HUES48 (cell line): ENCODE data around the gene RGL1.

ENCODE experiments used
- H3K27ac ChIP-seq: one replicate; pipeline ENCODE4 v1.7.0; 2013; ENCODE audit warnings: low read depth, low read length, inconsistent platforms
- H3K27me3 ChIP-seq: 2 replicates; pipeline ENCODE4 v1.6.1; 2013; ENCODE audit warnings: mild to moderate bottlenecking, low read length; ENCODE audit not compliant: control insufficient read depth, insufficient read depth
- H3K36me3 ChIP-seq: 2 replicates; pipeline ENCODE4 v1.6.1; 2013; ENCODE audit warnings: low read length; ENCODE audit not compliant: control insufficient read depth, insufficient read depth
- H3K4me1 ChIP-seq: 2 replicates; pipeline ENCODE4 v1.6.1; 2013; ENCODE audit warnings: mild to moderate bottlenecking, low read length; ENCODE audit not compliant: control insufficient read depth, insufficient read depth
- H3K4me3 ChIP-seq: 2 replicates; pipeline ENCODE4 v1.5.1; 2013; ENCODE audit warnings: mild to moderate bottlenecking, low read depth, low read length
- H3K9ac ChIP-seq: 2 replicates; pipeline ENCODE4 v1.6.1; 2013; ENCODE audit warnings: mild to moderate bottlenecking, low read depth, low read length, moderate library complexity
- H3K9me3 ChIP-seq: 2 replicates; pipeline ENCODE4 v1.6.1; 2013; ENCODE audit warnings: low read length; ENCODE audit not compliant: control insufficient read depth, insufficient read depth

RGL1 gene

DNA sequence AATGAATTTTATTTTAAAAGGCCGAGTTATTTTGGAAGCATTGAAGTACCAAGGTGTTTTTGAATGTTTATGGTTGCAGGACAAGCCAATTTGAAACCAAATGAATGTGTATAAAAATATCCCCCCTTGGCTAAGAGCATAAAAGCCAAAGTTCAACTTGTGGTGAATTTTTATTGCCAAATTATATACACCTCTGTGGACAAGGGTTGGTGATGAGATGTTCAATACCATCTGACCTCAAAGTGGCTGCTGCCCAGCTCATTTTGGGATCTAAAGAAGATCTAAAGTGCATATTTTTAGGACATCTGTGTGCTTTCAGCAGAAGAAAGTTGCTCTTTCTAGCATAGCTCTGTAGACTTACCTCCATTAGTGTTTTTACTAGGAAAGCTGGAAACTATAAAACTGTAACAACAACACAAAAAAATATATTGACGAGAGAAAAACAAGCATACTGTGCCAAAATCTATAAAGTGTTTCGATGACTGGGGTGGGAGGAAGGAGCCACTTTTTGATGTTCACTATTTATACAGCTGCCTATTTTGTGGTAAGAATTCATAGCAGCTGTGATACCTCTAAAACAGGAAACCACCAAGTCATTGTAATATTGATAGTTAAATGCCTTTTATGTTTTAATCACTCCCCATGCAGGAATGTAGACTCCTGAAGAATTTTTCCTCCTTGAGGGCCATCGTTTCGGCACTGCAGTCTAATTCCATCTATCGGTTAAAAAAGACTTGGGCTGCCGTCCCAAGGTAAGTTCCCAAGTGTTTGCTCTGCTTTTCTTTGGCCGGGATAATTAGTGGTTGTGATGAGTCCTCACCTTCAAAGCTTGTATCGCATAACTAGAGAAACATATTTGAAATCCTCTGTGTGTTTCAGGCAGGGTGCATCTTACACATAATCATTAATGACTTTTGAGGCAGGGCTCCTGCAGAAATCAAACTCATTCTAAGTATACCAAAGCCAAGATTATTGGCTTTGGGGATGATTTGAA, 83.2 kb downstream of the RGL1 start:
- no peak overlapping the region for H3K4me3 ChIP-seq
- H3K27ac ChIP-seq, result no peak overlapping the region
- no peak overlapping the region for H3K9ac ChIP-seq
- H3K36me3 ChIP-seq, result no peaks in the 10 kb centered on the region
- peaks cover 6% of the 10 kb centered on the region; the same call in 1 of the 2 replicates for H3K4me1 ChIP-seq
- H3K9me3 ChIP-seq, result no peaks in the 10 kb centered on the region
- no peaks in the 10 kb centered on the region for H3K27me3 ChIP-seq

DNA sequence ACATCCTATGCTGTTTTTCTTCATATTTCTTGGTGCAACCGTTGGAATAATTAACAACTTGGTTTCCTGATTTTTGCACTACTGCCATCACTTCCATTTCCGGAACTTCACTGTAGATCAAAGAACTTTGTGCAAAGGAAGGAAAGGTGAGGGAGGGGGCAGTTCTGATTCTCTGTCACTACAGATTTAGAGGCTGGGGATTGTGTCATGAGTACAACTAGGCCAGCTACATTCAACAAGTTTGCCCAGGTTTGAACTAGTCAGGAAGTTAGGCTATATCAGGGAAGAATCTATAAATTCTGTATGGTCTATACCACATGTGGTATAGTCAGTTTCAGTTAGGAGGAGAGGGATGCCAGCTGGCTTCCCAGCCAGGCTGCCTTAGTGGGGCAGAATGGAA, 84.2 kb downstream of the RGL1 start:
- no peaks in the 10 kb centered on the region for H3K9me3 ChIP-seq
- no peak overlapping the region for H3K4me3 ChIP-seq
- no peak overlapping the region for H3K9ac ChIP-seq
- H3K27me3 ChIP-seq, result no peaks in the 10 kb centered on the region
- H3K36me3 ChIP-seq, result no peaks in the 10 kb centered on the region
- peaks cover 6% of the 10 kb centered on the region; the same call in 1 of the 2 replicates for H3K4me1 ChIP-seq
- no peak overlapping the region for H3K27ac ChIP-seq

DNA sequence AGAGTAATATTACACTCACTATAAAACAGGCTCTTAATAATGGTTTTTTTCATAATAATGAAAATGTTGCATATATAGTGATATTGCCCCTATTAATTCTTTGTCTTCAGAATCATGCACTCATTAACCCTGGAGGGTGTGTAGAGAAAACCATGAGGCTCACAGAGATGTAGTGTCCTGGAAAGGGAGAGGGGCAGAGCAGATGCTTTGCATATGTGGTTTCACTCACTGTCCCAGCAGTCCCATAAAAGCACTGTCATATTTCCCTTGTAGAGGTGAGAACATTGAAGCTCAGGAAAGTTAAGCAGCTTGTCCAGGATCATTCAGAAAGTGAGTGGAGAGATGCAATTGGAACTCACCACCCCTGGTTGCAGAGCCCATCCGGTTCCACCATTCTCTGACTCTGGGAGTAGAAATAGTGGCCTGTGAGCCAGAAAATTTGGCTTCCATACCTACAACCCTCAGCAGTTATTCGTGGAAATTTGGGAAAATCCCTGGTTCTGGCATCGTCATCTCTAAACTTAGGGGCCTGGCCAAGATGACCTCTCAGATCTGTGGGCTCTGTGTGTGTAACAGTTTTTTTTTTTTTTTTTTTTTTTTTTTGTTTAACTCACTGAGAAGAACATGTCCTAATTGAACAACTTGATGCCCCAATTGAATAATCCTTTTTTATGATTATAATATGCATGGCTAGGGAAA, 86.4 kb downstream of the RGL1 start:
- no peaks in the 10 kb centered on the region for H3K36me3 ChIP-seq
- peaks cover 6% of the 10 kb centered on the region; the same call in 1 of the 2 replicates for H3K4me1 ChIP-seq
- H3K9ac ChIP-seq, result no peak overlapping the region
- no peak overlapping the region for H3K27ac ChIP-seq
- H3K4me3 ChIP-seq, result no peak overlapping the region
- H3K9me3 ChIP-seq, result no peaks in the 10 kb centered on the region
- no peaks in the 10 kb centered on the region for H3K27me3 ChIP-seq

DNA sequence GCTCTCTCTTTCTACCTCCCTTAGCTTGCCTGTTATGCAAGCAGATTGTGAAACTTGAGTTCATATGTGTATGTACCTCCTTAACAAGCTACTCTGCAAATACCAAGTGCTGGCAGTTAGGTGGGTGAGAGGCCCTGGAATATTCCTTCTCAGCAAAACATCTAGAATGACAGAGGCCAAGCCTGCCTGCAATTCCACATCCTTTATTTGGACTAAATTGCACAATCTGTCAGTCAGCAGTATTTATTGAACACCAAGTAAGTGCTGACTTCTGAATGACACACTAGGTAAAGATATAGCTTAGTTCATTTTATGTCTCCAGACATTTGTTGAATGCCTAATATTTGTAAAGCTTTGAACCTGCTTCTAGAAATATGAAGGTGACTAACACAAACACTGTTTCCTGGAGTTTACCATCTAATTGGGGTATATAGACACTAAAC, 87.5 kb downstream of the RGL1 start:
- H3K4me1 ChIP-seq, result peaks cover 6% of the 10 kb centered on the region; the same call in 1 of the 2 replicates
- no peak overlapping the region for H3K27ac ChIP-seq
- no peaks in the 10 kb centered on the region for H3K36me3 ChIP-seq
- no peaks in the 10 kb centered on the region for H3K27me3 ChIP-seq
- H3K9me3 ChIP-seq, result no peaks in the 10 kb centered on the region
- no peak overlapping the region for H3K4me3 ChIP-seq
- no peak overlapping the region for H3K9ac ChIP-seq

DNA sequence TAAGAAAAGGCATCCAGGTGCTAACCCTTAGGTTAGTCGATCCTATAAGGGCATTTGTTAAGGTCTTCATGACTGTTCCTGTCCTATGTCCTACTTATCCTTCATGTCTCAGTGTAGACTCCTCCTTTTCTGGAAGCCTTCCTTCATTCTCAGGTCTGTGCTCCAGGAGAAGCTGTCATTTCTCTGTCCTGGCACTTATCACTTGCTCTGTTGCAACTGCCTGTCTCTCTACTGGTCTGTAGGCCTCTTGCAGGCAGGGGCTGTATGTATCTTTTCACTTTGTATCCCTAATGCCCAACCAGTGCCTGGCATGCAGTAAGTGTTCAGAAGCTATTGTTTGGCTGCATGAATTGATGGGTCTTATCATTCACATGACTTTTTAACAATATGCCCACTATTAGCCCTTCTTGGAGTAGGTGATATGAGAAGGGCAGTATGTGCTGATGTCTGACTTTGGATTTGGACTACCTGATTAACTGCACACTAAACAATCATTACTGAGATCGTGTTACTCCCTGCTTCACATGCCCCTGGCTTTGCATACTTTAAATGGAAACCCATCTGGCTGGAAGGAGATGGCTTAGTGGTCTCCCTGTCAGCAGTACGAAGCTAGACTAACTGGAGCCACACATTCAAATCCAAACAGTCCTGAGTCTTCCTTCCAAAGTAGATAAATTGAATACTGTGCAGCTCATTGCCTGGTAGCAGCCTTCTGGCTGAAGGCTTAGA, 88.8 kb downstream of the RGL1 start:
- H3K9me3 ChIP-seq, result no peaks in the 10 kb centered on the region
- H3K9ac ChIP-seq, result no peak overlapping the region
- no peak overlapping the region for H3K4me3 ChIP-seq
- no peaks in the 10 kb centered on the region for H3K27me3 ChIP-seq
- H3K4me1 ChIP-seq, result no peaks in the 10 kb centered on the region
- no peak overlapping the region for H3K27ac ChIP-seq
- H3K36me3 ChIP-seq, result no peaks in the 10 kb centered on the region

DNA sequence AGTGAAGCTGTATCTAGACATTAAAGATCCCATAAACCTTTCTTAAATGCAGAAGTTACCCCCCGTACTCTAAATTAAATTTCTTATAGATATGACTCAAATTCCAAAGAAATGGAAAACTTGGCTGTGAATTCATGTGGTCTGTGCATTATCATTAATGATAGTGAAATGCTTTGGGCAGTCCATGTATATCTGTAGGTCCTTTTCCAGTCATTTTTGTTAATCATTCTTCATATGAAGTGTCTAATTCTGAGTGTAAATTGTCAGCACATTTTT, 89.3 kb downstream of the RGL1 start:
- H3K36me3 ChIP-seq, result no peaks in the 10 kb centered on the region
- H3K9me3 ChIP-seq, result no peaks in the 10 kb centered on the region
- H3K4me1 ChIP-seq, result no peaks in the 10 kb centered on the region
- H3K27me3 ChIP-seq, result no peaks in the 10 kb centered on the region
- H3K27ac ChIP-seq, result no peak overlapping the region
- no peak overlapping the region for H3K4me3 ChIP-seq
- H3K9ac ChIP-seq, result no peak overlapping the region

DNA sequence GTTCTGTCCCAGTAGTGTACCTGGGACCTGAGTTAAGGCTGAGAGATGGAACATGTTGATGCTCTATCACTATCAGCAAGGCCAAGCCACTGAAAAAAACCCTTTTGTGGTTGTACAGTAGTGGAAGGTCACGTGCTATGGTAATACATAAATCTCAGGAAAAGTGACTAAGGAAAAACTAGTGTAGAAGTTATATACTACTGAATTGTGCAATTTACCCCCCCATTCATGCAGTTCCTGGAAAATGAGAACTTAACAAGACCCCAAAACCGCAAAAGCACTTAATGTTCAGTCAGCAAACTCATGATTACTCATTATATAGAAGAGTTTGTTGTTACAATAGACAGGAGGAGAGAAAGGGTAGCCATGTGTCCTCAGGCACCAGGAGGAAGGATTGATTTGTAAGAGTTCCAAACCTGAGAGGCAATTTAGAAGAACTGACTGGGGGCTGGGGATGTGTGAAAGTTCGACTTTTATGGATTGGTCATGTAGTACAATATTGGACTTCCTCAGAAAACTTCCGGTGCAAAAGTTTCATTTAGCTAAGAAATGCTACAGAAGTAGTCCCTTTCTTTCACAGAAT, 91.6 kb downstream of the RGL1 start:
- no peak overlapping the region for H3K9ac ChIP-seq
- H3K36me3 ChIP-seq, result no peaks in the 10 kb centered on the region
- H3K4me1 ChIP-seq, result no peaks in the 10 kb centered on the region
- H3K27me3 ChIP-seq, result no peaks in the 10 kb centered on the region
- no peak overlapping the region for H3K27ac ChIP-seq
- H3K4me3 ChIP-seq, result no peak overlapping the region
- no peaks in the 10 kb centered on the region for H3K9me3 ChIP-seq

DNA sequence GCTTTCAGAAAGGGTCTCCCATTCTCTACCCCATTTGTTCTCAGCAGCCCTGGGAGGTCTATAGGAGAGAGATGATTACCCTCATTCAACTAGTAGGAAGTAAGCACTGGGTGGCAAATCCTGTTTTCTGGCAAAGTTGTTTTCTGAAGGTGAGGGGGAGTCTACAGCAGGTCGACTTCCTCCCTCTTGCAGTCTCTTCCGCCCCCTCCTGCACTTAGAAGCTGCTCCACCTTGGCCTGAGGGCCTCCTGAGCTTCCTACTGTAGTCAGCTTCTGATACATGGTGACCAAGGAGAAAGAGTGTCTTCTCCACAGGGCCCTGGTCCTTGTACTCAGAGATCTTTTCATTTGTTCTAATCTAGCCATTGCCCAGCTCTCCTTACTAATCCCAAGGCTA, 93.1 kb downstream of the RGL1 start:
- no peaks in the 10 kb centered on the region for H3K36me3 ChIP-seq
- H3K27me3 ChIP-seq, result no peaks in the 10 kb centered on the region
- no peaks in the 10 kb centered on the region for H3K9me3 ChIP-seq
- H3K4me3 ChIP-seq, result no peak overlapping the region
- H3K9ac ChIP-seq, result no peak overlapping the region
- H3K27ac ChIP-seq, result no peak overlapping the region
- H3K4me1 ChIP-seq, result no peaks in the 10 kb centered on the region

DNA sequence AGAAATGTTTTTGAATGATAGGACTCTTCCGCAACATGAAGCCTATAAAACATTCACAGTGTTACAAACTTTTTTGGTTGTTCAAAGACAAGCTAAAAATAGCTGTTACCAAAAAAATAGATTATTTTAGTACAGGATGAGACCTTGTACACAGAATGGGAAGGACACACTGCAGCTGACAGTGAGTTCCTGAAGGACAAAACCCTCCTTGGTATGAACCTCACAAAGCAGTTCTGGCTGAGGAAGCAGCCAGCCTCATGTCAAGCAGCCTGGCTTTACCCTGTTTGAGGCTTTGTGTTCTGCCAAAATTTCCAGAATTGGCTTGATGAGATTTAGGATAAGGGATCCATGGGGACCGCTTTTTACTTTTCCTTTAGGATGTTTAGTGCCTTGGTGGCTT, 93.7 kb downstream of the RGL1 start:
- Histone ChIP-seq H3K27ac (no peak overlapping the region), H3K9ac (no peak overlapping the region), H3K27me3 (no peaks in the 10 kb centered on the region), H3K9me3 (no peaks in the 10 kb centered on the region), H3K36me3 (no peaks in the 10 kb centered on the region), H3K4me3 (no peak overlapping the region), H3K4me1 (no peaks in the 10 kb centered on the region)

DNA sequence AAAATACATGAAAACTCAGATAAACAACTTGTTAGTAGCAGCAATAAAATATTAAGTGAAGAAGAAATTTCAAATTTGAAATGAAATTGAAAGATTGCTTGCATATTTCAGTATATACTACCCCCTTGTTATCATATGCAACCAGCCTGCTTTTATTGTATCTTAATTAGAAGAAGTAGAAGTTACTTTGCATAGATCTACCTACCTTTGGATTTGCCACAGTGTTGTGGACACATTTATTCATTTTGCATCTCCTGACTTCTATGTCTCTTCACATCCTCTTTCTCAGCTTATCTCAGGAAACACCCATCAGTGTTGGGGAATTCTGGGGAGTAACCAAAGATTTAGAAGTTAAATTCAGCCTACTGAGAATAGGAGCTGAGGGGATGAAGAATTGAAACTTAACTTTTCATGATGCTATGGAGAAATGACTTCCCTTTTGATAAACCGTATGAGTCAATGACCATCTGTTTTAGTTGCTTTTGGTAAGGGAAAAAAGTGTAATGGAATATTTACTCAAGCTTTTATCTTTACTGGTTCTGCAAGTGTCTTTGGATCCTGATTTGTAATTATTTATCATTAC, 96.9 kb downstream of the RGL1 start:
- H3K27me3 ChIP-seq, result no peaks in the 10 kb centered on the region
- H3K9me3 ChIP-seq, result no peaks in the 10 kb centered on the region
- no peaks in the 10 kb centered on the region for H3K4me1 ChIP-seq
- H3K27ac ChIP-seq, result no peak overlapping the region
- H3K9ac ChIP-seq, result no peak overlapping the region
- H3K36me3 ChIP-seq, result no peaks in the 10 kb centered on the region
- no peak overlapping the region for H3K4me3 ChIP-seq
